Measurements from ENCODE around the gene TFIP11.

DNA sequence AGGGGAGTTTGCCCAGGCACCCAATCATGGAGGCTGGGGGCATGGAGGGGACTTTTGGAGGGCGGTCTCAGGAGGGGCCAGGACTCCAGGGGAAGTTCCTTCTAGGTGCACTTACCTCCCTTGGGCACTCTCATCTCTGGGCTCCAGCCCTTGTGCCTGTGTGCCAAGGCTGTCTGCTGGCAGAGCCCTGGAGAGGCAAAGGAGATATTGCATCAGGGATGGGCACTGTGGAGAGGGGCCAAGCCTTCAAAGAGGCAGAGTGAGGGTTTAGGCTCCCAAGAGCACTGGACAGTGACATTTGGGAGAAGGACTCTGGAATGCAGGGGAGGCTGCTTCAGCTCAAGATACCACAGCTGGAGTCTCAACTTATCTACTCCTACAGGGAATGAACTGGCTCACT, 32.2 kb upstream of the TFIP11 start:
- TF ChIP-seq, protein P1, sequence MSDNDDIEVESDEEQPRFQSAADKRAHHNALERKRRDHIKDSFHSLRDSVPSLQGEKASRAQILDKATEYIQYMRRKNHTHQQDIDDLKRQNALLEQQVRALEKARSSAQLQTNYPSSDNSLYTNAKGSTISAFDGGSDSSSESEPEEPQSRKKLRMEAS (IDR thresholded peaks at IDR 0.05) = no peak
- TF ChIP-seq YY1 (IDR thresholded peaks at IDR 0.05) = no peak
- no peak for TF ChIP-seq JUND (IDR thresholded peaks at IDR 0.05)
- TF ChIP-seq, protein P2, sequence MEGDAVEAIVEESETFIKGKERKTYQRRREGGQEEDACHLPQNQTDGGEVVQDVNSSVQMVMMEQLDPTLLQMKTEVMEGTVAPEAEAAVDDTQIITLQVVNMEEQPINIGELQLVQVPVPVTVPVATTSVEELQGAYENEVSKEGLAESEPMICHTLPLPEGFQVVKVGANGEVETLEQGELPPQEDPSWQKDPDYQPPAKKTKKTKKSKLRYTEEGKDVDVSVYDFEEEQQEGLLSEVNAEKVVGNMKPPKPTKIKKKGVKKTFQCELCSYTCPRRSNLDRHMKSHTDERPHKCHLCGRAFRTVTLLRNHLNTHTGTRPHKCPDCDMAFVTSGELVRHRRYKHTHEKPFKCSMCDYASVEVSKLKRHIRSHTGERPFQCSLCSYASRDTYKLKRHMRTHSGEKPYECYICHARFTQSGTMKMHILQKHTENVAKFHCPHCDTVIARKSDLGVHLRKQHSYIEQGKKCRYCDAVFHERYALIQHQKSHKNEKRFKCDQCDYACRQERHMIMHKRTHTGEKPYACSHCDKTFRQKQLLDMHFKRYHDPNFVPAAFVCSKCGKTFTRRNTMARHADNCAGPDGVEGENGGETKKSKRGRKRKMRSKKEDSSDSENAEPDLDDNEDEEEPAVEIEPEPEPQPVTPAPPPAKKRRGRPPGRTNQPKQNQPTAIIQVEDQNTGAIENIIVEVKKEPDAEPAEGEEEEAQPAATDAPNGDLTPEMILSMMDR (IDR thresholded peaks at IDR 0.05; ENCODE audit: low read depth, low read length, missing input control) = no peak
- TF ChIP-seq EGR1 (IDR thresholded peaks at IDR 0.05; ENCODE audit: low read depth in 2 of 2) = no peak
- TF ChIP-seq, protein P3, sequence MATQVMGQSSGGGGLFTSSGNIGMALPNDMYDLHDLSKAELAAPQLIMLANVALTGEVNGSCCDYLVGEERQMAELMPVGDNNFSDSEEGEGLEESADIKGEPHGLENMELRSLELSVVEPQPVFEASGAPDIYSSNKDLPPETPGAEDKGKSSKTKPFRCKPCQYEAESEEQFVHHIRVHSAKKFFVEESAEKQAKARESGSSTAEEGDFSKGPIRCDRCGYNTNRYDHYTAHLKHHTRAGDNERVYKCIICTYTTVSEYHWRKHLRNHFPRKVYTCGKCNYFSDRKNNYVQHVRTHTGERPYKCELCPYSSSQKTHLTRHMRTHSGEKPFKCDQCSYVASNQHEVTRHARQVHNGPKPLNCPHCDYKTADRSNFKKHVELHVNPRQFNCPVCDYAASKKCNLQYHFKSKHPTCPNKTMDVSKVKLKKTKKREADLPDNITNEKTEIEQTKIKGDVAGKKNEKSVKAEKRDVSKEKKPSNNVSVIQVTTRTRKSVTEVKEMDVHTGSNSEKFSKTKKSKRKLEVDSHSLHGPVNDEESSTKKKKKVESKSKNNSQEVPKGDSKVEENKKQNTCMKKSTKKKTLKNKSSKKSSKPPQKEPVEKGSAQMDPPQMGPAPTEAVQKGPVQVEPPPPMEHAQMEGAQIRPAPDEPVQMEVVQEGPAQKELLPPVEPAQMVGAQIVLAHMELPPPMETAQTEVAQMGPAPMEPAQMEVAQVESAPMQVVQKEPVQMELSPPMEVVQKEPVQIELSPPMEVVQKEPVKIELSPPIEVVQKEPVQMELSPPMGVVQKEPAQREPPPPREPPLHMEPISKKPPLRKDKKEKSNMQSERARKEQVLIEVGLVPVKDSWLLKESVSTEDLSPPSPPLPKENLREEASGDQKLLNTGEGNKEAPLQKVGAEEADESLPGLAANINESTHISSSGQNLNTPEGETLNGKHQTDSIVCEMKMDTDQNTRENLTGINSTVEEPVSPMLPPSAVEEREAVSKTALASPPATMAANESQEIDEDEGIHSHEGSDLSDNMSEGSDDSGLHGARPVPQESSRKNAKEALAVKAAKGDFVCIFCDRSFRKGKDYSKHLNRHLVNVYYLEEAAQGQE (IDR thresholded peaks at IDR 0.05) = no peak

All from liver (tissue), 3 donors.